ENCODE measurements around the gene FEZ2. TPM values are rescaled to one million over a fixed set of nuclear protein-coding genes. Genes with fewer than 3 reads are reported as not detected.

The FEZ2 gene
- total RNA-seq, 4 donors from 2014 or later: 34.3 to 51.6 (median 44.5) TPM

DNA sequence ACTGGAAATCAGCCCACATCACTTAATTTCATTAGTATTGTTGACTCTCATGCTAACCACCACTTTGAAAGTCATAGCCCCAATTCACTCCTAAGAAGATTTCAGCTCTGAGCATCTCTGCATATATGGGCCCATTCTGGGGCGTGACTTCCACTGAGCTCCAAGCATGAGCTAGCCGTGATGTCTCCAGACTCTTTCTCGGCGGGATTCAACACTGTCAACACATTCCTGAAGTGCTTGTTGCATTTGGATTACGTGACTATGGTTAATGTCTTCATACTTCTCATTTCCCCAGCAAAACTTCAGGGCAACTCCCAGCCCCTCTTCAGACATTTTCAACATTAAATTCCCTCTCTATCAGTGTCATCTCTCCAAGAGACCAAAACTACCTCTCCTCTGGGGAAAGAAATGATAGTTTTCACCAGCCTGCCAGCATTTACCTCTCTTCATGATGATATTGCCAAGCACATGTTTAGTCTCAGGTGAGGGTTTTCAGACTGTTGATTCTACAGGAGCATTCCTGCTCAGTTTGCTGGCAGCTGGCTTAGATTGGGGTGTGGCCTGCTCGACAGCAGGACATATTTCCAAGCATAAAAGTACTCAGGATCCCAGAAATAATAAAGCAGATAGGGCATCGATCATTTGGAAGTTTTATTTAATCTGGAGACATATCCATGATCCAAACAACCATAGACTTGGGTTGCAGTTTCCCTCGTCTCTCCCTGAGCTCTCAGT is 81.7 kb downstream of the FEZ2 start:
- H3K27ac ChIP-seq: no peak overlapping the region
- TF ChIP-seq, protein P1, sequence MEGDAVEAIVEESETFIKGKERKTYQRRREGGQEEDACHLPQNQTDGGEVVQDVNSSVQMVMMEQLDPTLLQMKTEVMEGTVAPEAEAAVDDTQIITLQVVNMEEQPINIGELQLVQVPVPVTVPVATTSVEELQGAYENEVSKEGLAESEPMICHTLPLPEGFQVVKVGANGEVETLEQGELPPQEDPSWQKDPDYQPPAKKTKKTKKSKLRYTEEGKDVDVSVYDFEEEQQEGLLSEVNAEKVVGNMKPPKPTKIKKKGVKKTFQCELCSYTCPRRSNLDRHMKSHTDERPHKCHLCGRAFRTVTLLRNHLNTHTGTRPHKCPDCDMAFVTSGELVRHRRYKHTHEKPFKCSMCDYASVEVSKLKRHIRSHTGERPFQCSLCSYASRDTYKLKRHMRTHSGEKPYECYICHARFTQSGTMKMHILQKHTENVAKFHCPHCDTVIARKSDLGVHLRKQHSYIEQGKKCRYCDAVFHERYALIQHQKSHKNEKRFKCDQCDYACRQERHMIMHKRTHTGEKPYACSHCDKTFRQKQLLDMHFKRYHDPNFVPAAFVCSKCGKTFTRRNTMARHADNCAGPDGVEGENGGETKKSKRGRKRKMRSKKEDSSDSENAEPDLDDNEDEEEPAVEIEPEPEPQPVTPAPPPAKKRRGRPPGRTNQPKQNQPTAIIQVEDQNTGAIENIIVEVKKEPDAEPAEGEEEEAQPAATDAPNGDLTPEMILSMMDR (IDR thresholded peaks at IDR 0.05): no peak
- no peak for TF ChIP-seq POLR2A (IDR thresholded peaks at IDR 0.05)
- no peak overlapping the region for H3K4me3 ChIP-seq (replicated peaks in 1 of 3)
- WGBS, 2 donors: 71 to 78% methylated on average over 8 of the region's 8 CpGs
- peaks cover 4 to 6% of the 10 kb centered on the region in 2 donors for H3K4me1 ChIP-seq
- intact Hi-C loops (cut with DNase I): loop anchor here (10.0 kb wide), 1 partner anchor 148 kb away; no protein-coding TSS in a partner anchor
- peaks cover 40 to 54% of the 10 kb centered on the region in 2 donors for H3K36me3 ChIP-seq
- peak; percentile 26 to 56 for DNase-seq
- no peaks in the 10 kb centered on the region for H3K27me3 ChIP-seq
- H3K9me3 ChIP-seq: no peaks in the 10 kb centered on the region

DNA sequence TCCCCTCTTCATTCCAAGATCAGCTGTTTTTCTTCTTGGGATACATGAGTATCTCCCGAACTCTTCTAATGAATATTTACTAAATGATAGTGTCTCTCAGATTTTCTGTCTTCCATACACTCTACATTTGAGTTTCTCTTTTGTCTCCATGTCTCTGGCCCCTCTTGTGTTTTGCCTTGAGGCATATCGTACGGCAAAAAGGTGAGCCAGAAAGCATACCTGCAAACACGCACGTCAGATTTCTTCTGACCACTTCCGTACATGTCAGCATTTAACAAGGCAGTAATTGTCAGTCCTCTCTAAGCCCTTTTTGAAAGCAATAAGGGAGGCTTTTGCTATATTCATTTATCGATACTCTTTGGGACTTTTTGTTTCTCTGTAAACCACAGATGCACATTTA is 82.4 kb downstream of the FEZ2 start:
- no peak overlapping the region for H3K27ac ChIP-seq
- intact Hi-C loops (cut with DNase I): loop anchor here (10.0 kb wide), 1 partner anchor 149 kb away; no protein-coding TSS in a partner anchor
- no peaks in the 10 kb centered on the region for H3K27me3 ChIP-seq
- TF ChIP-seq POLR2A (IDR thresholded peaks at IDR 0.05): no peak
- TF ChIP-seq, protein P1 (IDR thresholded peaks at IDR 0.05): no peak
- WGBS, 2 donors: 96 to 97% methylated on average over 7 of the region's 7 CpGs
- DNase-seq: no peak
- peaks cover 37 to 54% of the 10 kb centered on the region in 2 donors for H3K36me3 ChIP-seq
- H3K4me3 ChIP-seq (replicated peaks in 1 of 3): no peak overlapping the region
- H3K9me3 ChIP-seq: no peaks in the 10 kb centered on the region
- H3K4me1 ChIP-seq: peaks cover 4 to 6% of the 10 kb centered on the region in 2 donors

DNA sequence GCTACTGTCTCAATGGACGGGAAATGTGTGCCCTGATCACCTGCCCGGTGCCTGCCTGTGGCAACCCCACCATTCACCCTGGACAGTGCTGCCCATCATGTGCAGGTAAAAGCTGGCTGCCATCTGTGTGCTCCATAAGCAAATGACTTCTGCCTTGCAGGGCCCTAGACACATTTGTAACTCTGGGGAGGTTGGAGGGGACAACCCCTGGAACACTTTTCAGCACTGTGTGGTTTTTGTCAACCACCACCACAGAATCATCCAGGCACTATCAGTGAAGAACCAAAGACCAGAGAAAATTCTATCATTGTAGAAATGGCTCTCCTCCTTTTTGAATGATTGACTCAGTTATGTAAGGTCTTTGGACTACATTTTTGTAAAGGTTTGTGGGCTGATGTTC is 84.3 kb downstream of the FEZ2 start:
- peaks cover 26 to 40% of the 10 kb centered on the region in 2 donors for H3K36me3 ChIP-seq

DNA sequence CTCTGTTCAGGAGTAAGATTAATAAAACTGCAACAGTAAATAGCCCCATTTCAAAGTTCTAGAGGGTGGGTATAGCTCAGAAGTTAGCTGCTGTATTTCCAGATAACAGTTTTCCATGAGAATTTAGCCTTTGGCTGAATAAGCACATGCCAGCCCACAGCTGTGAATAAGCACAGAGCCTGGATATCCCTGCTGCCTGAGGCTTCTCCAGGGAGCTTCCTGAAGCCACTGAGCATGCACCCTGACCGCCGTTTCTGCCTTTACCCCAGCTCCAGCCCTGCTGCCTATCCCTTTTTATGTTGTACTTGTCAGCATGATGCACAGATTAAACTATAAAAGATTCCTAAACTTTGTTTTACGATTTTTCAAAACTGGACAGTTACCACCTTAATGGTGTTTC is 85.3 kb downstream of the FEZ2 start:
- H3K9me3 ChIP-seq: no peaks in the 10 kb centered on the region
- H3K27me3 ChIP-seq: no peaks in the 10 kb centered on the region
- H3K4me1 ChIP-seq: peaks cover 4 to 6% of the 10 kb centered on the region in 2 donors
- H3K27ac ChIP-seq: no peak overlapping the region
- intact Hi-C loops (cut with DNase I): loop anchor here (10.0 kb wide), 1 partner anchor 152 kb away; no protein-coding TSS in a partner anchor
- DNase-seq: no peak
- no peak overlapping the region for H3K4me3 ChIP-seq (replicated peaks in 1 of 3)
- WGBS, 2 donors: 86 to 91% methylated on average over 3 of the region's 3 CpGs
- TF ChIP-seq, protein P1 (IDR thresholded peaks at IDR 0.05): no peak
- no peak for TF ChIP-seq POLR2A (IDR thresholded peaks at IDR 0.05)
- peaks cover 26 to 37% of the 10 kb centered on the region in 2 donors for H3K36me3 ChIP-seq

More for the DNA sequence above, 84.3 kb downstream of the FEZ2 start:
- Histone ChIP-seq H3K9me3 (no peaks in the 10 kb centered on the region), H3K4me1 (peaks cover 4 to 6% of the 10 kb centered on the region in 2 donors), H3K4me3 (replicated peaks in 1 of 3) (no peak overlapping the region), H3K27ac (no peak overlapping the region), H3K27me3 (no peaks in the 10 kb centered on the region)
- 90% methylated on average over 2 of the region's 2 CpGs; no CpG with 5 or more reads in 1 of the 2 donors for WGBS, 2 donors
- no peak for DNase-seq
- TF ChIP-seq POLR2A (IDR thresholded peaks at IDR 0.05): no peak
- TF ChIP-seq, protein P1 (IDR thresholded peaks at IDR 0.05): no peak
- intact Hi-C loops (cut with DNase I): loop anchor here (10.0 kb wide), 1 partner anchor 151 kb away; no protein-coding TSS in a partner anchor

Measured in thyroid gland (tissue), 4 donors.